ENCODE results near the gene KCNK16. TPM values are rescaled to one million over a fixed set of nuclear protein-coding genes. Genes with fewer than 3 reads are reported as not detected.

KCNK16 gene
- total RNA-seq, 2 experiments from 2014 or later = not detected

DNA sequence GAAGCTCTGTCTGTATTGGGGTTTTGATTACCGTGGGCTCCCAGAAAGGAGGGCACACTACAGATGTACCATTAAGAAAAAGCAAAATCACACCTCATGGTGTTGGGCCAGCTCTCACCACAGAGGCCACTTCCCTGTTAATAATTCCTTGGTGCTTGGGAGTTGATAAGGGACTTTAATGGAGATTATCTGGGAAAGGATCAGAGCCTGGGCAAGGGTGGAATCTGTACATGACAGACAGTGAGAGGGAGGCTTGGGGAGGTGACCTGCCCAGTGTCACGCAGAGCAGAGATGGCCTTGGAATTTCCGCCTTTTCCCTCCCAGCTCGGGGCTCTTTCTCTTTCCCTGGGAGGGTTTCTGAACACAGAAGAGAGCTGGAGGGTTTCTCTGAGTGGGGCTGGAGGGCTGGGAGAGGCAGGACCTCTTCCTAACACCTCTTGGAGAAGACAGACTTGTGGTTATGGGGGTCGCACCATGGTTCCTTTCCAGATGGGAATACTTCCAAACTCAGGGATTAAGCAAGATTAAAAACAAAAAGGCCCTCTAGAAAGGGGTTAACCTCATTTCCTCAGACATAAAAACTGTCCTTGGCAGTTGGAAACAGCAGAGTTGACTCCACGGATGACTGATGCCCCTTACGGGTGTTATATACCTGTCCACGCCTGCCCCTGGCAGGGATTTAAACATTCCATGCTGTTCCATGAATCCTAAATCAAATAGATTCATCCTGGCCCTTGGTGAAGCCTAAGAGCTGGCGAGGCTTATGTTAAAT is 16.8 kb upstream of the KCNK16 start:
- TF ChIP-seq, protein P1, sequence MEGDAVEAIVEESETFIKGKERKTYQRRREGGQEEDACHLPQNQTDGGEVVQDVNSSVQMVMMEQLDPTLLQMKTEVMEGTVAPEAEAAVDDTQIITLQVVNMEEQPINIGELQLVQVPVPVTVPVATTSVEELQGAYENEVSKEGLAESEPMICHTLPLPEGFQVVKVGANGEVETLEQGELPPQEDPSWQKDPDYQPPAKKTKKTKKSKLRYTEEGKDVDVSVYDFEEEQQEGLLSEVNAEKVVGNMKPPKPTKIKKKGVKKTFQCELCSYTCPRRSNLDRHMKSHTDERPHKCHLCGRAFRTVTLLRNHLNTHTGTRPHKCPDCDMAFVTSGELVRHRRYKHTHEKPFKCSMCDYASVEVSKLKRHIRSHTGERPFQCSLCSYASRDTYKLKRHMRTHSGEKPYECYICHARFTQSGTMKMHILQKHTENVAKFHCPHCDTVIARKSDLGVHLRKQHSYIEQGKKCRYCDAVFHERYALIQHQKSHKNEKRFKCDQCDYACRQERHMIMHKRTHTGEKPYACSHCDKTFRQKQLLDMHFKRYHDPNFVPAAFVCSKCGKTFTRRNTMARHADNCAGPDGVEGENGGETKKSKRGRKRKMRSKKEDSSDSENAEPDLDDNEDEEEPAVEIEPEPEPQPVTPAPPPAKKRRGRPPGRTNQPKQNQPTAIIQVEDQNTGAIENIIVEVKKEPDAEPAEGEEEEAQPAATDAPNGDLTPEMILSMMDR (IDR thresholded peaks at IDR 0.05) = no peak
- Mint-ChIP-seq H3K4me1 (ENCODE audit: low read depth) (peaks cover 10% of the 10 kb centered on the region), H3K27me3 (peaks cover 8% of the 10 kb centered on the region), H3K36me3 (ENCODE audit: low read depth) (no peaks in the 10 kb centered on the region), H3K27ac (no peak overlapping the region), H3K9me3 (no peaks in the 10 kb centered on the region), H3K4me3 (no peak overlapping the region)
- intact Hi-C loops (cut with micrococcal nuclease) = no loop called here
- ATAC-seq (no peak), DNase-seq (no peak)
- ChIA-PET POLR2A (no interaction called here), CTCF (interaction anchor here (0.8 to 1.7 kb wide), 2 partner anchors 9 to 29 kb away, joined by 3 to 4 read pairs; no protein-coding TSS in a partner anchor)

DNA sequence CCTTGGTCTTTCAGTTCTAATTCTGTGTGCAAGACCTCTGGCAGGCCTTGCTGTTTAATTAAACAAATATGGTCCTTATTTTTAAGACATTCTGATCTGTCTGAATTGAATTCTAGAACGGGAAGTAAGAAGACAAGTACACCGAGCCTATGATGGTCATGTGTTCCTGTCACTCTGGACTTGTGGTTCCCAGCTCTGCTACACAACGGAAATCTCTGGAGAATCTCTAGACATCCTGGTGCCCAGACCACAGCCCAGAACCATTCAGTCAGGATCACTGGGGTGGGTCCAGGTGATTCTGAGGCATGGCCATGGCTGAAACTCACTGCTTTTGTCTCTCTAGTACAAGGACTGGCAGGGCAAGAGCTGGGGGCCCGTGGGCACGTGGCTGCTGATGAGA is 15.9 kb upstream of the KCNK16 start:
- no peak for ATAC-seq
- CTCF ChIA-PET = interaction anchor here (0.7 to 1.7 kb wide), 3 partner anchors 10 to 28 kb away, joined by 3 to 4 read pairs (median 3); no protein-coding TSS in a partner anchor
- no peaks in the 10 kb centered on the region for H3K36me3 Mint-ChIP-seq (ENCODE audit: low read depth)

DNA sequence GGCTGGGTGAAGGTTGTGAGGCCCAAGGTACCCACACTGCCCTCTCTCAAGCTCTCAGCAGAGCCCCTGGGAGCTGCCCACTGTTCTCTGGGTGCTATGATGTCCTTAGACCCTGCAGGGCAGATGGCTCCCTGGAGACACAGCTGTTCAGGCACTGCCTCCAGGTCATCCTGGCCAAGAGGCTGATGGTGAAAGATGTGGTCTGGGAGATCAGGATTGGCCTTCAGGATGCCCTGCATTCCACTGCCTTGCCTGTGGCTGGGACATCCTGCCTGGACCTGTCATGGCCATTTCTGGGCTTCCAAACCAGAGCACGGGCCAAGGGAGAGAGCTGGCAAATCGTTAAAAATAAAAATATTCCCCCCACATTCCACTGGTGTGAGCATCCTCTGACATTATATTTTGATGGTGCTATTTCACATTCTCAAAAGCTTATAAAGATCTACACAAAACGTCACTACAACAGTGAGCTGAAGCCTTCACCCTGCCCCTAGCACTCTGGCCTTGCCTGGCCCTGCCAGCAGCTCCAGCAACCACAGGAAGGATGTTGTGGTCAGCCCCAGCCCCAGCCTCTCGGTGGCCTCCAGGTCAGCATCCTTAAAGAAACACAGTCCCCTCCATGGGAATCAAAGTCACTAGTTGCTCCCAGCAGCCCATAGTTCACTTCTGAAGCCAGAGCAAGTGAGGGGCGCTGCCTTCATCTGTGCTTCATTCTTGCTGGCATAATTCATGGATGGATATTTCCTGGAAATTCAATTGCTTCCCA is 13.5 kb upstream of the KCNK16 start:
- DNase-seq (peak; percentile 37), ATAC-seq (no peak)
- no peak overlapping the region for H3K4me3 Mint-ChIP-seq
- TF ChIP-seq, protein P1 (IDR thresholded peaks at IDR 0.05) = no peak
- H3K27ac Mint-ChIP-seq = no peak overlapping the region
- H3K27me3 Mint-ChIP-seq = peaks cover 9% of the 10 kb centered on the region
- H3K36me3 Mint-ChIP-seq (ENCODE audit: low read depth) = no peaks in the 10 kb centered on the region
- no peaks in the 10 kb centered on the region for H3K9me3 Mint-ChIP-seq
- intact Hi-C loops (cut with micrococcal nuclease) = no loop called here
- CTCF ChIA-PET = interaction anchor here (0.5 to 2.3 kb wide), 2 partner anchors 26 to 342 kb away, joined by 4 to 9 read pairs; no protein-coding TSS in a partner anchor
- H3K4me1 Mint-ChIP-seq (ENCODE audit: low read depth) = peaks cover 10% of the 10 kb centered on the region
- POLR2A ChIA-PET = no interaction called here

More for the DNA sequence above, 15.9 kb upstream of the KCNK16 start:
- Mint-ChIP-seq H3K27me3 (peaks cover 8% of the 10 kb centered on the region), H3K4me1 (ENCODE audit: low read depth) (peaks cover 10% of the 10 kb centered on the region), H3K9me3 (no peaks in the 10 kb centered on the region), H3K4me3 (no peak overlapping the region), H3K27ac (no peak overlapping the region)
- POLR2A ChIA-PET = no interaction called here
- DNase-seq = no peak
- intact Hi-C loops (cut with micrococcal nuclease) = no loop called here
- TF ChIP-seq, protein P1 (IDR thresholded peaks at IDR 0.05) = no peak

DNA sequence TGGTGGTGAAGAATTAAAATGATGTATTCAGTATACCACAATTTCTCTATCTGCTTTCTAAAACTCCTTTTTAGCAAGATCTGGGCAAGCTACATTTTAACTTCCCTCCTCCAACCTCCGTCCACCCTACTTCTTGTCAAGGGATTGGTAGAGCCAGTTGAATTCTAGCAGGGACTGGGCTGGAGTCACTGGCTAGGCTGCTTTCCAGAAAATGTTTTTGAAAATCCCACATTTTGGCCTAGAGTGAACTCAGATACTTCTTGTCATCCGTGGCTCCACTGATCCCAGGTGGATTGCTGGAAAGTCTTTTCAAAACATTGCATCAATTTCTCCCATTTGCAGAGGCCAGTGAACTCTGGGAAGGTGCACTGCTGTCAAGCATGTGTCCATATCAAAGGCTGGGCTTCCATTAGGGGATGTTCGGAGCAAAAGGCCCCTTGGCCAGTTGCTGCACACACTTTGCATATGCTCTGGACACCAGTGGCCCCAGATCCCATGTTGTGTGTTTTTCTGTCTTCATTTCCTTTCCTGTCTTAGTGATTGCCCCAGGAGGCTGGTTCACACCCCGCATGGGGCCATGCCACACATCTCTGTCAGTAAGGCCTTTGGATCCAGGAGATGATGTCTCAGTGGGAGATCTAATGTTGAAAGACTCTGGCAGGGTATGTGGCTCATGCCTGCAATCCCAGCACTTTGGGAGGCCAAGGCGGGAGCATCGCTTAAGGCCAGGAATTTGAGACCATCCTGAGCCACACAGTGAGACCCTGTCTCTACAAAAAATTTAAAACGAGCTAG is 11.3 kb upstream of the KCNK16 start:
- Mint-ChIP-seq H3K9me3 (no peaks in the 10 kb centered on the region), H3K4me1 (ENCODE audit: low read depth) (peaks cover 10% of the 10 kb centered on the region)

More for the DNA sequence above, 11.3 kb upstream of the KCNK16 start:
- TF ChIP-seq, protein P1 (IDR thresholded peaks at IDR 0.05) = no peak
- DNase-seq (no peak), ATAC-seq (no peak)
- CTCF ChIA-PET = interaction anchor here (0.7 to 2.3 kb wide), 3 partner anchors 14 to 30 kb away, joined by 3 to 9 read pairs (median 3); no protein-coding TSS in a partner anchor
- Mint-ChIP-seq H3K36me3 (ENCODE audit: low read depth) (no peaks in the 10 kb centered on the region), H3K27me3 (peaks cover 12% of the 10 kb centered on the region), H3K27ac (no peak overlapping the region), H3K4me3 (no peak overlapping the region)
- POLR2A ChIA-PET = no interaction called here
- intact Hi-C loops (cut with micrococcal nuclease) = no loop called here
